H9 (cell line): ENCODE measurements around the gene CEMIP. TPM values are rescaled to one million over a fixed set of nuclear protein-coding genes. Genes with fewer than 3 reads are reported as not detected.

Experiments
- DNase-seq: peaks from one replicate; pipeline ENCODE4 v3.0.0-alpha.2; 2017
- H2AFZ ChIP-seq: one replicate; pipeline ENCODE4 v1.6.1; 2013; ENCODE audit warnings: mild to moderate bottlenecking, low read length, control low read depth, moderate library complexity
- H2AK5ac ChIP-seq: 2 replicates; pipeline ENCODE4 v1.6.1; 2013; ENCODE audit warnings: low read length, control low read depth, mixed read lengths; ENCODE audit not compliant: insufficient read length
- H2BK120ac ChIP-seq: one replicate; pipeline ENCODE4 v1.6.1; 2013; ENCODE audit warnings: low read depth, mild to moderate bottlenecking, low read length, control low read depth, inconsistent platforms; ENCODE audit not compliant: poor library complexity, severe bottlenecking
- H2BK12ac ChIP-seq: 2 replicates; pipeline ENCODE4 v1.6.1; 2013; ENCODE audit warnings: low read length, control low read depth, mixed read lengths, low read depth; ENCODE audit not compliant: insufficient read length
- H2BK15ac ChIP-seq: 2 replicates; pipeline ENCODE4 v1.6.1; 2013; ENCODE audit warnings: low read depth, low read length, control low read depth
- H2BK20ac ChIP-seq: one replicate; pipeline ENCODE4 v1.6.1; 2013; ENCODE audit warnings: low read depth, mild to moderate bottlenecking, low read length, control low read depth, inconsistent platforms; ENCODE audit not compliant: poor library complexity, severe bottlenecking
- H2BK5ac ChIP-seq: 2 replicates; pipeline ENCODE4 v1.6.1; 2013; ENCODE audit warnings: low read length, control low read depth, mixed read lengths; ENCODE audit not compliant: insufficient read length
- H3K14ac ChIP-seq: 2 replicates; pipeline ENCODE4 v1.6.1; 2013; ENCODE audit warnings: low read length, control low read depth; ENCODE audit not compliant: insufficient read depth
- H3K18ac ChIP-seq: 2 replicates; pipeline ENCODE4 v1.6.1; 2013; ENCODE audit warnings: low read depth, mild to moderate bottlenecking, mixed read lengths, low read length, control low read depth; ENCODE audit not compliant: insufficient read length
- H3K23ac ChIP-seq: 2 replicates; pipeline ENCODE4 v1.6.1; 2013; ENCODE audit warnings: low read length, control low read depth, mixed read lengths, low read depth; ENCODE audit not compliant: insufficient read length
- H3K23me2 ChIP-seq: 2 replicates; pipeline ENCODE4 v1.6.1; 2013; ENCODE audit warnings: low read depth, mild to moderate bottlenecking, mixed read lengths, low read length, control low read depth; ENCODE audit not compliant: insufficient read length, poor library complexity, severe bottlenecking
- H3K27ac ChIP-seq: 2 replicates; pipeline ENCODE4 v1.5.1; 2013; ENCODE audit warnings: low read length, control low read depth, mixed read lengths, low read depth; ENCODE audit not compliant: insufficient read length
- H3K27me3 ChIP-seq: 2 replicates; pipeline ENCODE4 v1.6.1; 2013; ENCODE audit warnings: low read length, control low read depth, inconsistent platforms; ENCODE audit not compliant: insufficient read depth
- H3K4ac ChIP-seq: 2 replicates; pipeline ENCODE4 v1.6.1; 2013; ENCODE audit warnings: low read depth, mild to moderate bottlenecking, control low read depth, inconsistent platforms, low read length, moderate library complexity
- H3K4me1 ChIP-seq: 2 replicates; pipeline ENCODE4 v1.6.1; 2013; ENCODE audit warnings: low read length, control low read depth, inconsistent platforms; ENCODE audit not compliant: insufficient read depth
- H3K4me2 ChIP-seq: 2 replicates; pipeline ENCODE4 v1.6.1; 2013; ENCODE audit warnings: low read length, control low read depth, mixed read lengths; ENCODE audit not compliant: insufficient read length, insufficient read depth
- H3K56ac ChIP-seq: 2 replicates; pipeline ENCODE4 v1.6.1; 2013; ENCODE audit warnings: low read depth, mild to moderate bottlenecking, mixed read lengths, low read length, control low read depth; ENCODE audit not compliant: insufficient read length
- H3K79me1 ChIP-seq: 2 replicates; pipeline ENCODE4 v1.6.1; 2013; ENCODE audit warnings: low read depth, mild to moderate bottlenecking, moderate library complexity, low read length, control low read depth, inconsistent platforms; ENCODE audit not compliant: insufficient read depth, poor library complexity, severe bottlenecking
- H3K79me2 ChIP-seq: 2 replicates; pipeline ENCODE4 v1.6.1; 2013; ENCODE audit warnings: low read length, control low read depth, inconsistent platforms; ENCODE audit not compliant: insufficient read depth
- H3K9ac ChIP-seq: 2 replicates; pipeline ENCODE4 v1.6.1; 2013; ENCODE audit warnings: low read length, control low read depth, mixed read lengths; ENCODE audit not compliant: insufficient read length; ENCODE audit errors: extremely low read depth
- H3K9me3 ChIP-seq: one replicate; pipeline ENCODE4 v1.6.1; 2013; ENCODE audit warnings: low read depth, low read length, inconsistent platforms; ENCODE audit not compliant: control insufficient read depth
- H3T11ph ChIP-seq: one replicate; pipeline ENCODE4 v1.6.1; 2013; ENCODE audit warnings: mild to moderate bottlenecking, low read length, control low read depth, inconsistent platforms
- H4K20me1 ChIP-seq: one replicate; pipeline ENCODE4 v1.6.1; 2013; ENCODE audit not compliant: control insufficient read depth, insufficient read length, insufficient read depth
- H4K5ac ChIP-seq: 2 replicates; pipeline ENCODE4 v1.6.1; 2013; ENCODE audit warnings: low read depth, mild to moderate bottlenecking, mixed read lengths, low read length, control low read depth; ENCODE audit not compliant: insufficient read length
- H4K8ac ChIP-seq: replicated peaks from 2 replicates; pipeline ENCODE4 v1.6.1; 2013; ENCODE audit warnings: low read length, control low read depth, mixed read lengths, low read depth; ENCODE audit not compliant: insufficient read length
- H4K91ac ChIP-seq: 2 replicates; pipeline ENCODE4 v1.6.1; 2013; ENCODE audit warnings: low read depth, mild to moderate bottlenecking, moderate library complexity, mixed read lengths, low read length, control low read depth; ENCODE audit not compliant: insufficient read length
- H3K27ac Mint-ChIP-seq, 3 experiments: 2 replicates in 2 of 3; 3 replicates in 1 of 3; pipeline ENCODE4 v1.8.0; 2020 to 2021; ENCODE audit warnings: mixed read lengths in 3 of 3, mild to moderate bottlenecking in 1 of 3, moderate library complexity in 1 of 3
- H3K27me3 Mint-ChIP-seq: 2 replicates; pipeline ENCODE4 v1.8.0; 2021; ENCODE audit warnings: low read depth, mild to moderate bottlenecking, moderate library complexity, mixed read lengths
- H3K36me3 Mint-ChIP-seq, 3 experiments: 2 replicates in 2 of 3; 3 replicates in 1 of 3; pipeline ENCODE4 v1.8.0; 2020 to 2021; ENCODE audit warnings: low read depth in 3 of 3, mixed read lengths in 3 of 3; ENCODE audit not compliant: insufficient read depth in 1 of 3
- H3K4me1 Mint-ChIP-seq, 2 experiments: 2 replicates each; pipeline ENCODE4 v1.8.0; 2020; ENCODE audit warnings: mixed read lengths in 2 of 2
- H3K4me3 Mint-ChIP-seq, 2 experiments: 2 replicates in 1 of 2; 3 replicates in 1 of 2; pipeline ENCODE4 v1.8.0; 2020 to 2021; ENCODE audit warnings: mild to moderate bottlenecking in 2 of 2, mixed read lengths in 2 of 2, moderate library complexity in 1 of 2
- H3K9me3 Mint-ChIP-seq, 2 experiments: 2 replicates in 1 of 2; 3 replicates in 1 of 2; pipeline ENCODE4 v1.8.0; 2020; ENCODE audit warnings: mild to moderate bottlenecking in 2 of 2, mixed read lengths in 2 of 2, moderate library complexity in 1 of 2
- WGBS: extraction: QIAGEN DNeasy Blood & Tissue Kit; methylation state at CpG from one replicate; pipeline ENCODE4 v1.1.7; 2013; ENCODE audit warnings: missing lambda C conversion rate, low lambda C conversion rate, mixed read lengths; ENCODE audit not compliant: insufficient read length; ENCODE audit errors: extremely low coverage; 5-methylcytosine and 5-hydroxymethylcytosine counted together
- total RNA-seq: library from RNA; stranded (reverse); gene quantifications from 2 replicates; pipeline ENCODE4 v1.2.1, GENCODE V29; 2021
- TF ChIP-seq, protein P1 (sequence below): fragments of 200-600 bp; sonication (generic); conservative IDR thresholded peaks from 3 replicates; pipeline ENCODE4 v1.8.0; 2021; ENCODE audit warnings: antibody characterized with exemption, mild to moderate bottlenecking

Gene CEMIP
- total RNA-seq, 1 experiment from 2014 or later = 0.09 TPM

DNA sequence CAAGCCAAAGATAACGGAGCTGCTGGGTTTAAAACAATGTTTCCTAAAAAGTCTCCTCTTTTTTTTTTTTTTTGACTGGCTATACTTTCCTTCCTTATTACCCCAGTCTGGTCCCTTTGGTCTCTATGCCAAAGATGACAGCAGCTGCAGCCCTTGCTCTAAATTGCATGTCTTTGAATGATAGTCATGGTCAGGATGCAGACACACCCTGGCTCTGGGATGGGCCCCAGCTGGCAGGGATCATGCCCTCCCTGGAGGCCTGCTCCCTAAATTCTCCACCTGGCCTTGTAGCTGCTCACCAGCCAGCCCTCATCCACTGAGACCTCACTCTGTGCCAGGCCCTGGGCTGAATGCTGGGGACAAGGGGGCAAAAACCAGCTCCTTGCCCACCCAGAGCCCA lies 114.6 kb downstream of the CEMIP start:
- no CpG with 5 or more reads among the region's 1 CpG for WGBS
- no peak overlapping the region for H2BK12ac ChIP-seq
- H3K9me3 Mint-ChIP-seq = peaks cover 0 to 10% of the 10 kb centered on the region in 2 experiments; a peak in 2 of 5 replicates

More for the DNA sequence above, 114.6 kb downstream of the CEMIP start:
- Histone ChIP-seq H3K79me1 (no peaks in the 10 kb centered on the region), H3K23ac (no peak overlapping the region), H3K18ac (no peak overlapping the region), H3T11ph (no peak overlapping the region), H3K56ac (no peak overlapping the region), H3K4me1 (peaks cover 2% of the 10 kb centered on the region; the same call in 1 of the 2 replicates), H2AFZ (no peak overlapping the region), H3K79me2 (no peaks in the 10 kb centered on the region), H2BK15ac (no peak overlapping the region), H4K91ac (no peak overlapping the region), H3K27me3 (no peaks in the 10 kb centered on the region), H2BK20ac (no peak overlapping the region), H3K4me2 (no peak overlapping the region), H3K9me3 (peaks cover 4% of the 10 kb centered on the region), H2AK5ac (no peak overlapping the region), H3K14ac (no peak overlapping the region; the same call in 1 of the 2 replicates), H3K9ac (no peak overlapping the region), H4K8ac (no peak overlapping the region), H2BK120ac (no peak overlapping the region), H4K5ac (no peak overlapping the region), H3K4ac (no peak overlapping the region), H3K27ac (no peak overlapping the region), H4K20me1 (no peaks in the 10 kb centered on the region), H2BK5ac (no peak overlapping the region), H3K23me2 (no peaks in the 10 kb centered on the region)
- Mint-ChIP-seq H3K4me3 (no peak overlapping the region), H3K27ac (peak overlapping the region in 1 of 3 experiments; percentile 46; a peak in 1 of 7 replicates), H3K4me1 (peaks cover 0 to 1% of the 10 kb centered on the region in 2 experiments; a peak in 1 of 4 replicates), H3K27me3 (peaks cover 6% of the 10 kb centered on the region), H3K36me3 (peaks cover 6 to 12% (median 6%) of the 10 kb centered on the region in 3 experiments)
- no peak for DNase-seq
- TF ChIP-seq, protein P1, sequence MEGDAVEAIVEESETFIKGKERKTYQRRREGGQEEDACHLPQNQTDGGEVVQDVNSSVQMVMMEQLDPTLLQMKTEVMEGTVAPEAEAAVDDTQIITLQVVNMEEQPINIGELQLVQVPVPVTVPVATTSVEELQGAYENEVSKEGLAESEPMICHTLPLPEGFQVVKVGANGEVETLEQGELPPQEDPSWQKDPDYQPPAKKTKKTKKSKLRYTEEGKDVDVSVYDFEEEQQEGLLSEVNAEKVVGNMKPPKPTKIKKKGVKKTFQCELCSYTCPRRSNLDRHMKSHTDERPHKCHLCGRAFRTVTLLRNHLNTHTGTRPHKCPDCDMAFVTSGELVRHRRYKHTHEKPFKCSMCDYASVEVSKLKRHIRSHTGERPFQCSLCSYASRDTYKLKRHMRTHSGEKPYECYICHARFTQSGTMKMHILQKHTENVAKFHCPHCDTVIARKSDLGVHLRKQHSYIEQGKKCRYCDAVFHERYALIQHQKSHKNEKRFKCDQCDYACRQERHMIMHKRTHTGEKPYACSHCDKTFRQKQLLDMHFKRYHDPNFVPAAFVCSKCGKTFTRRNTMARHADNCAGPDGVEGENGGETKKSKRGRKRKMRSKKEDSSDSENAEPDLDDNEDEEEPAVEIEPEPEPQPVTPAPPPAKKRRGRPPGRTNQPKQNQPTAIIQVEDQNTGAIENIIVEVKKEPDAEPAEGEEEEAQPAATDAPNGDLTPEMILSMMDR = no peak
